Testis (tissue), 3 donors: ENCODE measurements around the gene RUSC1. TPM values are rescaled to one million over a fixed set of nuclear protein-coding genes. Genes with fewer than 3 reads are reported as not detected.
"Not testable (repeated sequence)": the region's sequence is repeated elsewhere in the genome, so short reads cannot be mapped to it uniquely, and the experiment has no call there.

ENCODE experiments used
- DNase-seq: peaks from one replicate; pipeline ENCODE4 v3.0.0-alpha.2; 2019
- H3K27ac ChIP-seq, 2 donors: fragments of 200-600 bp; sonication (generic); one replicate each; pipeline ENCODE4 v1.5.1; 2019
- H3K27me3 ChIP-seq: fragments of 200-600 bp; sonication (generic); one replicate; pipeline ENCODE4 v1.5.1; 2019
- H3K36me3 ChIP-seq: fragments of 200-600 bp; sonication (generic); one replicate; pipeline ENCODE4 v1.5.1; 2017; ENCODE audit warnings: low read depth; ENCODE audit errors: missing control alignments
- H3K4me1 ChIP-seq: fragments of 200-600 bp; sonication (generic); one replicate; pipeline ENCODE4 v1.5.1; 2019
- H3K4me3 ChIP-seq, 2 donors: fragments of 200-600 bp; sonication (generic); one replicate each; pipeline ENCODE4 v1.5.1; 2017 to 2019
- H3K9me3 ChIP-seq: fragments of 200-600 bp; sonication (generic); one replicate; pipeline ENCODE4 v1.5.1; 2017
- POLR2A ChIP-seq: fragments of 450-650 bp; IDR thresholded peaks from one replicate; pipeline ENCODE4 v1.6.1; 2017; ENCODE audit warnings: antibody characterized with exemption, mild to moderate bottlenecking, moderate library complexity
- WGBS, 2 donors: methylation state at CpG; one replicate each; pipeline ENCODE4 v1.1.5; 2018; 5-methylcytosine and 5-hydroxymethylcytosine counted together
- intact Hi-C: fragments of 100-400 bp; cut with DNase I; formaldehyde crosslinking; loops from one replicate; pipeline ENCODE4 v1.15.1; 2023; ENCODE audit warnings: low total_unique reads
- polyA plus RNA-seq: library from polyadenylated mRNA; stranded (reverse); fragments of 350-450 nt; fragmentation: Illumina TruSeq; extraction: RNeasy Lipid Tissue Mini Kit (QIAGEN cat#74804); gene quantifications from one replicate; pipeline ENCODE4 v1.2.3, GENCODE V29; 2014; ENCODE audit warnings: low read depth, low replicate concordance; ENCODE audit not compliant: insufficient read depth
- total RNA-seq, 2 donors: library from RNA; depleted of rRNA; stranded (reverse); fragments of >200 nt; gene quantifications; one replicate each; pipeline ENCODE4 v1.2.3, GENCODE V29; 2016
- TF ChIP-seq, protein P1 (sequence below), 3 experiments: fragments of 450-650 bp in 2 of 3; fragments of 200-600 bp in 1 of 3; sonication (generic) in 1 of 3; IDR thresholded peaks; one replicate each; pipeline ENCODE4 v1.5.1; 2016 to 2019; ENCODE audit warnings: antibody characterized with exemption in 3 of 3, mild to moderate bottlenecking in 2 of 3, moderate library complexity in 1 of 3

RUSC1 gene
- total and polyA plus RNA-seq, 3 donors from 2014 or later: 10.8 to 14.9 (median 13.9) TPM

- Histone ChIP-seq H3K27me3 (no peaks in the 10 kb centered on the region), H3K4me1 (peaks cover 11% of the 10 kb centered on the region), H3K36me3 (no peaks in the 10 kb centered on the region), H3K9me3 (no peaks in the 10 kb centered on the region), H3K27ac (no peak overlapping the region), H3K4me3 (no peak overlapping the region)
- no peak for DNase-seq
- intact Hi-C loops: loop anchor here (10.0 kb wide), 2 partner anchors 73 to 267 kb away; partner anchors contain the start of gene ENTREP3
- 62 to 87% methylated on average over 3 to 4 of the region's 4 CpGs for WGBS, 2 donors
- TF ChIP-seq, protein P1, sequence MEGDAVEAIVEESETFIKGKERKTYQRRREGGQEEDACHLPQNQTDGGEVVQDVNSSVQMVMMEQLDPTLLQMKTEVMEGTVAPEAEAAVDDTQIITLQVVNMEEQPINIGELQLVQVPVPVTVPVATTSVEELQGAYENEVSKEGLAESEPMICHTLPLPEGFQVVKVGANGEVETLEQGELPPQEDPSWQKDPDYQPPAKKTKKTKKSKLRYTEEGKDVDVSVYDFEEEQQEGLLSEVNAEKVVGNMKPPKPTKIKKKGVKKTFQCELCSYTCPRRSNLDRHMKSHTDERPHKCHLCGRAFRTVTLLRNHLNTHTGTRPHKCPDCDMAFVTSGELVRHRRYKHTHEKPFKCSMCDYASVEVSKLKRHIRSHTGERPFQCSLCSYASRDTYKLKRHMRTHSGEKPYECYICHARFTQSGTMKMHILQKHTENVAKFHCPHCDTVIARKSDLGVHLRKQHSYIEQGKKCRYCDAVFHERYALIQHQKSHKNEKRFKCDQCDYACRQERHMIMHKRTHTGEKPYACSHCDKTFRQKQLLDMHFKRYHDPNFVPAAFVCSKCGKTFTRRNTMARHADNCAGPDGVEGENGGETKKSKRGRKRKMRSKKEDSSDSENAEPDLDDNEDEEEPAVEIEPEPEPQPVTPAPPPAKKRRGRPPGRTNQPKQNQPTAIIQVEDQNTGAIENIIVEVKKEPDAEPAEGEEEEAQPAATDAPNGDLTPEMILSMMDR (IDR thresholded peaks at IDR 0.05): no peak
- no peak for TF ChIP-seq POLR2A
Measured at GRCh38 chr1:155327981-155328380, 7.3 kb downstream of the RUSC1 start.

GRCh38 chr1:155328856-155329255 lies 8.2 kb downstream of the RUSC1 start:
- peaks cover 11% of the 10 kb centered on the region for H3K4me1 ChIP-seq
- not testable (repeated sequence) for H3K27ac ChIP-seq, DNase-seq, H3K9me3 ChIP-seq, H3K4me3 ChIP-seq, H3K27me3 ChIP-seq, H3K36me3 ChIP-seq
- 83 to 88% methylated on average over 7 of the region's 7 CpGs for WGBS, 2 donors
- intact Hi-C loops: loop anchor here (10.0 kb wide), 2 partner anchors 74 to 266 kb away; partner anchors contain the start of gene ENTREP3

DNA sequence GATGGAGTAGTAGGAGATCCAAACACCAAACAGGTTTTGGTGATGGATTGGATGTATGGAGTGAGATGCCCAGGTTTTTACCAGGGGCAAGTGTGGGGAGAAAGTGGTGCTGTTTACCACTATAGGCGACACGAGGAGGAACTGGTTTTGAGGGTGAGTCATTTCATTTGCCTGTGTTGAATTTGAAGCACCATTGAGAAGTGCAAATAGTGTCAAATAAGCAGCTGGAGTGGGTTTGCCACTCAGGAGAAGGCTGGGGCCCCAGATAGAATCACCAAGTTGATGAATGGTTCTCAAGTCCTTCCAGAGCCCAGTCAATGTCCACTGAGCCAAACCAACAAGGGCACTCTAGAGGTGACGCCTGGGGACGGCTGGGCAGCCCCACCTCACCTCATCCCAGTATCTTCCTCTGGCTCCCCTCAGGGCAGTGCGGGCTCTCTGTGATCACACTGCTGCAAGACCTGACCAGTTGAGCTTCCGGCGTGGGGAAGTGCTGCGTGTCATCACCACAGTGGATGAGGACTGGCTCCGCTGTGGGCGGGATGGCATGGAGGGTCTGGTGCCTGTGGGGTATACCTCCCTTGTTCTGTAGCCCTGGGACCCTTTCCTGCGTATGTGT lies 9.4 kb downstream of the RUSC1 start:
- Histone ChIP-seq H3K36me3 (no peaks in the 10 kb centered on the region), H3K4me3 (no peak overlapping the region), H3K27me3 (no peaks in the 10 kb centered on the region), H3K27ac (no peak overlapping the region), H3K9me3 (no peaks in the 10 kb centered on the region), H3K4me1 (peaks cover 11% of the 10 kb centered on the region)
- intact Hi-C loops: loop anchor here (10.0 kb wide), 2 partner anchors 75 to 265 kb away; partner anchors contain the start of gene ENTREP3
- WGBS, 2 donors: 80 to 96% methylated on average over 6 to 11 of the region's 11 CpGs
- TF ChIP-seq, protein P1 (IDR thresholded peaks at IDR 0.05): no peak
- no peak for TF ChIP-seq POLR2A
- DNase-seq: no peak

- Histone ChIP-seq H3K4me3 (no peak overlapping the region), H3K4me1 (no peaks in the 10 kb centered on the region), H3K27me3 (no peaks in the 10 kb centered on the region), H3K27ac (no peak overlapping the region), H3K36me3 (no peaks in the 10 kb centered on the region), H3K9me3 (no peaks in the 10 kb centered on the region)
- intact Hi-C loops: no loop called here
- TF ChIP-seq POLR2A: no peak
- TF ChIP-seq, protein P1 (IDR thresholded peaks at IDR 0.05): no peak
- no peak for DNase-seq
- 55 to 60% methylated on average over 1 of the region's 1 CpG for WGBS, 2 donors
Measured at GRCh38 chr1:155334962-155335361, 14.3 kb downstream of the RUSC1 start.

- no peak for TF ChIP-seq POLR2A
- TF ChIP-seq, protein P1 (IDR thresholded peaks at IDR 0.05): no peak
- WGBS, 2 donors: 89 to 95% methylated on average over 8 of the region's 8 CpGs
- Histone ChIP-seq H3K36me3 (no peaks in the 10 kb centered on the region), H3K27ac (no peak overlapping the region), H3K4me1 (no peaks in the 10 kb centered on the region), H3K27me3 (no peaks in the 10 kb centered on the region), H3K9me3 (no peaks in the 10 kb centered on the region), H3K4me3 (no peak overlapping the region)
- DNase-seq: no peak
- intact Hi-C loops: no loop called here
Measured at GRCh38 chr1:155339515-155340097, 18.9 kb downstream of the RUSC1 start.
